ENCODE data around the gene AK9. TPM values are rescaled to one million over a fixed set of nuclear protein-coding genes. Genes with fewer than 3 reads are reported as not detected.

The AK9 gene
- total and polyA plus RNA-seq, 10 of the 15 experiments (the other 5 are each of a cell fraction or from before 2014, with no cell fraction given), result 2.1 to 7.4 (median 4.2) TPM

DNA sequence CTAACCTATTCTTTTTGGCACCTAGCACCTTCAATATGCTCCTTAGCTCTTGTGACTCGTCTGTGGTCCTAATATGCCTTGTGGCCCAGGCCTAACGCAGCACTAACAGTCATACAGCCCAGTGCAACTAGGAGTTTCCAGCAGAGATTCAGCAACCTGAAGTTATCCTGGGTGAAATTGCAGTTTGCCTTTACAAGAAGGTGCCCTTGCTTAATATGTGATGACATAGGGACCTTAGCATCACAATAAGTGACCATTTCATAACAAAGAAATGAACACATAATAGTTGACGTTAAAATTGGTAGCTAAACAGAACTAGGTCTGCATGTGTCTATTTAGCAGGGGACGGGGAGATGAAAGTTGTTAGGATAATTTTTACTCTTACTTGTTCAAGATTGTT, 10.2 kb upstream of the AK9 start:
- 92% methylated on average over 4 of the region's 4 CpGs for WGBS (ENCODE audit: insufficient coverage, insufficient replicate concordance, low lambda C conversion rate, missing lambda C conversion rate)

More for the DNA sequence above, 10.2 kb upstream of the AK9 start:
- H3K9ac ChIP-seq (ENCODE audit: control insufficient read depth, insufficient read depth, low read length), result no peak overlapping the region
- no peaks in the 10 kb centered on the region for H4K20me1 ChIP-seq (ENCODE audit: control insufficient read depth, insufficient read depth)
- in situ Hi-C loops (cut with MboI) (loop anchor here (5.0 kb wide), 2 partner anchors 341 to 691 kb away; no protein-coding TSS in a partner anchor), intact Hi-C loops (cut with micrococcal nuclease; ENCODE audit: unreplicated experiment) (no loop called here)
- SMC1A ChIA-PET (ENCODE audit: uncharacterized antibody, unreplicated experiment), result interaction anchor here (0.6 to 7.1 kb wide), 6 partner anchors 9 to 690 kb away, joined by 3 to 98 read pairs (median 11); partner anchors contain the start of genes AK9 and FIG4
- BruUV-seq (replicated peaks), result no TSS peak
- FAIRE-seq, result no peak
- H3K4me3 ChIP-seq, result no peak overlapping the region
- H3K4me1 ChIP-seq (ENCODE audit: control insufficient read depth, insufficient read depth, low read length), result no peaks in the 10 kb centered on the region; the same call in 1 of the 2 replicates
- no peaks in the 10 kb centered on the region for H3K9me3 ChIP-seq (replicated peaks; ENCODE audit: control insufficient read depth, insufficient read depth, low read length)
- no peak overlapping the region for H2AFZ ChIP-seq (ENCODE audit: control insufficient read depth, low read depth, low read length)
- no peaks in the 10 kb centered on the region for H3K36me3 ChIP-seq (ENCODE audit: control insufficient read depth in 2 of 2, insufficient read depth in 2 of 2, low read length in 1 of 2)
- RAD21 ChIA-PET (ENCODE audit: unreplicated experiment), result interaction anchor here (0.7 to 8.0 kb wide), 6 partner anchors 10 to 337 kb away, joined by 3 to 143 read pairs (median 4); partner anchors contain the start of gene FIG4
- H3K27ac ChIP-seq (ENCODE audit: control insufficient read depth, insufficient read depth), result no peak overlapping the region
- H3K4me2 ChIP-seq (ENCODE audit: control insufficient read depth, insufficient read depth), result no peak overlapping the region
- no peak for DNase-seq (ENCODE audit: low read depth, low spot score)
- H3K27me3 ChIP-seq (replicated peaks in 1 of 2; ENCODE audit: control insufficient read depth in 2 of 2, insufficient read depth in 2 of 2, low read length in 1 of 2), result no peaks in the 10 kb centered on the region
- ATAC-seq, result no peak
- POLR2A ChIA-PET, result no interaction called here
- no peaks in the 10 kb centered on the region for H3K79me2 ChIP-seq (ENCODE audit: control insufficient read depth, insufficient read depth, low read length)
- no peak for TF ChIP-seq EGR1 (IDR thresholded peaks at IDR 0.05; ENCODE audit: borderline replicate concordance in 1 of 2, low read depth in 2 of 2, low read length in 2 of 2)
- TF ChIP-seq RELA (IDR thresholded peaks at IDR 0.05; ENCODE audit: borderline replicate concordance, partially characterized antibody), result no peak
- no peak for TF ChIP-seq POU2F2 (IDR thresholded peaks at IDR 0.05; ENCODE audit: borderline replicate concordance, low read depth, low read length)
- TF ChIP-seq PAX8 (IDR thresholded peaks at IDR 0.05), result no peak
- no peak for TF ChIP-seq E2F8 (IDR thresholded peaks at IDR 0.05; ENCODE audit: low read depth, partially characterized antibody)
- TF ChIP-seq CHD2 (IDR thresholded peaks at IDR 0.05; ENCODE audit: borderline replicate concordance, low read depth, low read length), result no peak
- TF ChIP-seq RBBP5 (conservative IDR thresholded peaks at IDR 0.05), result no peak
- no peak for TF ChIP-seq SRF (IDR thresholded peaks at IDR 0.05; ENCODE audit: low read depth in 2 of 2, low read length in 2 of 2)
- TF ChIP-seq CBFB (IDR thresholded peaks at IDR 0.05; ENCODE audit: low read depth), result no peak
- TF ChIP-seq RCOR1 (conservative IDR thresholded peaks at IDR 0.05; ENCODE audit: low read depth, low read length), result no peak
- no peak for TF ChIP-seq TCF3 (IDR thresholded peaks at IDR 0.05; ENCODE audit: borderline replicate concordance, insufficient read depth, low read depth, low read length)
- CTCF ChIA-PET, result interaction anchor here (1.3 to 6.6 kb wide), 7 partner anchors 8 to 690 kb away, joined by 4 to 203 read pairs (median 5); no protein-coding TSS in a partner anchor

Data from GM12878 (cell line).